HUES48 (cell line): ENCODE measurements around the gene AHDC1.
A peak's percentile ranks its signal among the peaks of the same experiment; 100 is the strongest.

ENCODE experiments used
- H3K27ac ChIP-seq: one replicate; pipeline ENCODE4 v1.7.0; 2013; ENCODE audit warnings: low read depth, low read length, inconsistent platforms
- H3K27me3 ChIP-seq: 2 replicates; pipeline ENCODE4 v1.6.1; 2013; ENCODE audit warnings: mild to moderate bottlenecking, low read length; ENCODE audit not compliant: control insufficient read depth, insufficient read depth
- H3K36me3 ChIP-seq: 2 replicates; pipeline ENCODE4 v1.6.1; 2013; ENCODE audit warnings: low read length; ENCODE audit not compliant: control insufficient read depth, insufficient read depth
- H3K4me1 ChIP-seq: 2 replicates; pipeline ENCODE4 v1.6.1; 2013; ENCODE audit warnings: mild to moderate bottlenecking, low read length; ENCODE audit not compliant: control insufficient read depth, insufficient read depth
- H3K4me3 ChIP-seq: 2 replicates; pipeline ENCODE4 v1.5.1; 2013; ENCODE audit warnings: mild to moderate bottlenecking, low read depth, low read length
- H3K9ac ChIP-seq: 2 replicates; pipeline ENCODE4 v1.6.1; 2013; ENCODE audit warnings: mild to moderate bottlenecking, low read depth, low read length, moderate library complexity
- H3K9me3 ChIP-seq: 2 replicates; pipeline ENCODE4 v1.6.1; 2013; ENCODE audit warnings: low read length; ENCODE audit not compliant: control insufficient read depth, insufficient read depth

Gene AHDC1

DNA sequence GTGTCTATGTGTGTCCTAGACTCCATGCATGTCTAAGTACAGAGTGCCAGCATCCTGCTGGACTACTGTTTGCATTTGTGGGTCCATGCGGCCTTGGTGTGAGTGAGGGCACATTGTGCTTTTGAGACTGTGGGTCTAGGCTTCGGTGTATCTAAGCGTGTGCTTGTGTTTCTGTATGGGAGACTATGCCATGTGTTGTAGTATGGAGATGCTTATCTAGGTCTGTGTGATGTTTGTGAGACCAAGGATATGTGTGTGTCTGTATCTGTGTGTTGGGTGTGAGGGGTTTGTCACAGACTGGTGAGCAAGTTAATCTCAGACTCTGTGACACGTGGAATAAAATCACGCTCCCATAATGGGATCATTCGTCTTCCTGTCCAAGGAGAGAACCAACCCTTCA is 14.5 kb downstream of the AHDC1 start:
- H3K27me3 ChIP-seq: no peaks in the 10 kb centered on the region
- H3K4me3 ChIP-seq: no peak overlapping the region
- H3K9me3 ChIP-seq: no peaks in the 10 kb centered on the region
- no peak overlapping the region for H3K9ac ChIP-seq
- peaks cover 30% of the 10 kb centered on the region for H3K4me1 ChIP-seq
- peaks cover 6% of the 10 kb centered on the region; the same call in 1 of the 2 replicates for H3K36me3 ChIP-seq
- no peak overlapping the region for H3K27ac ChIP-seq

DNA sequence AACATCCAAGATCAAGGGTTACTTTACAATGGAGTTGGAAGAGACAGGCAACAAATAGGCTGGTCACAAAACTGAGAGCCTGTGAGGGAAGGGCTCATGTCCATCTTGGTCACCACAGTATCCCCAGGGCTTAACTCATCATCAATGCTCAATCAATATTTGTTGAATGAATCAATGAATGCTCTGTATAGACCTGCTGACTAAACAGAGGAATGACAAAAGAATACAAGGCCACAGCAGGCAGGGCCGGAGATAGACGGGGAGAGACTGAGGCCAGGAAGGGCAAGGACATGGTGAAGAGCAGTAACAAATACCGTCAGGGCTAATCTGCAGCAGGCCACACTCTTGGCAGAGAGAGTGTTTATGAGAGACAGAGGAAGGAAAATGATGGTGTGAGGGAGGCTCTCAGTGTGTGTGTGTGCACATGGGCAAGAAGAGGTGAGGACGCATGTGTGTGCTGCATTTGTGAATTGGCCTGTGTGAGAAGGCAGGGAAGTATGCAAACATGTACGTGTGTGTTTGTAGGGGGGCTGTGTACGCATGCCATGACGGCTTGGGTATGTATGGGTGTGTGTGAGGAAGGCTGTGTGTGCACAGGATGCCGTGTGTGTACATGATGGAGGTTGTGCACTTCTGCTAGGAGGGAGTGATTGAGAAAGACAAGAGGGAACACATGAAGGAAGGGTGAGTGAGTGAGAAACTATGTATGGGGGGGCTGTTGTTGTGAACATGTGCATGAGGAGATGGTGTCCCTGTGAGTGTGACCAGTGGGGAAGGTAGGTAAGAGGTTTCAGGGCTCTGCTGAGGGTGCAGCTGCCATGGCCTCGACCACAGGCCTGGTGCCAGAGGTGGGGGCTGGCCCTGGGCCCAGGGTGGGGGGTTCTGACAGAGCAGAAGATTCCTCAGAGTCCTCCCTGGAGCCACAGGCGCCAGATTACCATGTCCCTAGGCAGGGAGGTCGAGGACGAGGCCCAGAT is 15.4 kb downstream of the AHDC1 start:
- Histone ChIP-seq H3K9me3 (no peaks in the 10 kb centered on the region), H3K36me3 (peaks cover 6% of the 10 kb centered on the region; the same call in 1 of the 2 replicates), H3K9ac (no peak overlapping the region), H3K27ac (no peak overlapping the region), H3K27me3 (no peaks in the 10 kb centered on the region), H3K4me3 (no peak overlapping the region), H3K4me1 (peaks cover 21% of the 10 kb centered on the region)

- no peak overlapping the region for H3K27ac ChIP-seq
- H3K36me3 ChIP-seq: peaks cover 6% of the 10 kb centered on the region; the same call in 1 of the 2 replicates
- no peaks in the 10 kb centered on the region for H3K9me3 ChIP-seq
- no peak overlapping the region for H3K4me3 ChIP-seq
- no peaks in the 10 kb centered on the region for H3K27me3 ChIP-seq
- H3K9ac ChIP-seq: no peak overlapping the region
- H3K4me1 ChIP-seq: peaks cover 7% of the 10 kb centered on the region; the same call in 1 of the 2 replicates
Observed at GRCh38 chr1:27585684-27586083, 18.3 kb downstream of the AHDC1 start.

GRCh38 chr1:27584453-27584852 is 19.5 kb downstream of the AHDC1 start:
- H3K9me3 ChIP-seq: no peaks in the 10 kb centered on the region
- H3K9ac ChIP-seq: no peak overlapping the region
- no peaks in the 10 kb centered on the region for H3K4me1 ChIP-seq
- no peaks in the 10 kb centered on the region for H3K27me3 ChIP-seq
- H3K27ac ChIP-seq: no peak overlapping the region
- H3K36me3 ChIP-seq: peaks cover 5% of the 10 kb centered on the region; the same call in 1 of the 2 replicates
- no peak overlapping the region for H3K4me3 ChIP-seq

- H3K27ac ChIP-seq: no peak overlapping the region
Observed at GRCh38 chr1:27583479-27583878, 20.5 kb downstream of the AHDC1 start.

GRCh38 chr1:27581823-27582243 is 22.1 kb downstream of the AHDC1 start:
- Histone ChIP-seq H3K9me3 (no peaks in the 10 kb centered on the region), H3K27ac (no peak overlapping the region), H3K4me3 (no peak overlapping the region), H3K4me1 (no peaks in the 10 kb centered on the region), H3K36me3 (no peaks in the 10 kb centered on the region; the same call in 1 of the 2 replicates), H3K27me3 (no peaks in the 10 kb centered on the region), H3K9ac (no peak overlapping the region)

More at GRCh38 chr1:27583479-27583878, 20.5 kb downstream of the AHDC1 start:
- Histone ChIP-seq H3K4me3 (no peak overlapping the region), H3K9me3 (no peaks in the 10 kb centered on the region), H3K36me3 (no peaks in the 10 kb centered on the region; the same call in 1 of the 2 replicates), H3K4me1 (no peaks in the 10 kb centered on the region), H3K27me3 (no peaks in the 10 kb centered on the region), H3K9ac (no peak overlapping the region; the same call in 1 of the 2 replicates)

DNA sequence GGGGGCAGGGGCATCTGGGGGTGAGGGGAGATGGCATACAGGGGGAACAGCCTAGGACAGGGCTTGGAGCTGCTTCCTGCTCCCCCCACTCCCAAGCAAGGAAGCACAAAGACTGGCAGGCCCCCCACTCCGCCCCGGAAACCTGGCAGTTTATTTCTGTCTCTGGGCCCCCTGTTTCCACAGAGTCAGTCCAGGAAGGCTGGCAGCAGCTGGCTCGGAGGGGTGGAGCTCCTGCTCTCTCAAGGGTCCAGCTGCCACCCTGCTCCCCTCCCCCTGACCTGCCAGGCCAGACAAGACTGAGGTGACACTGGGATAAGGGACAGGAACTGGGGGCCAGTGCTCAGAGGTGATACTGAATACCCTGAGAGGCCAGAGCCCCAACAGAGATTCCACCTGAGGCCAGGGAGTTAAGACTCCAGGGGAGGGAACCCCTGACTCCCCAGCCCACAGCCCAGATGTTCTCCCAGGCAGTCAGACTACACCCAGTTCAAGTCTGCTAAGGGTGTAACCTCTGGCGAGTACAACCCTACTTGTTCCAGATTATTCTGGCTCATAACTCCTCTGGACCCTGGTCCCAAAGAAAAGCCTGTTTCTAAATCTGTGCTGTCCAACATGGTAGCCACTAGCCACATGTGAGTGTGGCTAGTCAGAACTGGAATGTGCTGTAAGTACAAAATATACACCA is 26.3 kb downstream of the AHDC1 start:
- Histone ChIP-seq H3K27ac (no peak overlapping the region), H3K9ac (no peak overlapping the region), H3K36me3 (no peaks in the 10 kb centered on the region; the same call in 1 of the 2 replicates), H3K4me1 (peaks cover 30% of the 10 kb centered on the region), H3K9me3 (no peaks in the 10 kb centered on the region), H3K4me3 (no peak overlapping the region), H3K27me3 (no peaks in the 10 kb centered on the region)

GRCh38 chr1:27576806-27577227 is 27.1 kb downstream of the AHDC1 start:
- H3K4me3 ChIP-seq: no peak overlapping the region
- no peaks in the 10 kb centered on the region for H3K36me3 ChIP-seq
- H3K27me3 ChIP-seq: no peaks in the 10 kb centered on the region
- H3K9ac ChIP-seq: no peak overlapping the region
- H3K27ac ChIP-seq: no peak overlapping the region
- H3K9me3 ChIP-seq: no peaks in the 10 kb centered on the region
- H3K4me1 ChIP-seq: peaks cover 38% of the 10 kb centered on the region

DNA sequence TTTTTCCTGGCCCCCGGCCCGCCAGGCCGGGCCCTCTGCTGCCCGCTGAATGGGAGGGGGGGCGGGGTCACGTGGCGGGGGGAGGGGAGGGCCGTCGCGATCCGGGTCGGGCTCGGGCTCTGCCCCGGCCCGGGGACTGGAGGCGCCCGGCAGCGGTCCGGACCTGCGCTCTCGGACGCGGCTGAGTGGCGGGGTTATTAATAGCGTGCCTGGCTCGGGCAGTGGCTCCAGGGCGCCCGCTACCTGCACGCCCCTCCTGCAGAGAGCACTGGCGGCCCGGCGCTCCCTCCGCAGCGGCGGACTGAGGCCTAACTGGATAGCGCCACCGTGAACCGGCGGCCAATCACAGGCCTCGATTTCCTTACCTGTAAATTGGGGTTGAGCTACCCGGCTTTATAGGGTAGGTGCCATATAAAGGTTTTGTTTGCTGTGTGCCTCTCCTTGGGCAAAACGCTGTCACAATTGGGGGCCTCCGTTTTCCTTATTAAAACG is 28.1 kb downstream of the AHDC1 start:
- Histone ChIP-seq H3K27ac (peak overlapping the region; percentile 94), H3K9ac (peak overlapping the region; percentile 58; the same call in 1 of the 2 replicates)

GRCh38 chr1:27574871-27575831 is 28.8 kb downstream of the AHDC1 start:
- Histone ChIP-seq H3K9ac (peak overlapping the region; percentile 57), H3K27me3 (no peaks in the 10 kb centered on the region), H3K27ac (peak overlapping the region; percentile 94), H3K9me3 (no peaks in the 10 kb centered on the region), H3K4me3 (peak overlapping the region; percentile 60), H3K36me3 (no peaks in the 10 kb centered on the region), H3K4me1 (peaks cover 53% of the 10 kb centered on the region)

More for the DNA sequence above, 28.1 kb downstream of the AHDC1 start:
- H3K9me3 ChIP-seq: no peaks in the 10 kb centered on the region
- peak overlapping the region; percentile 60 for H3K4me3 ChIP-seq
- no peaks in the 10 kb centered on the region for H3K36me3 ChIP-seq
- peaks cover 46% of the 10 kb centered on the region for H3K4me1 ChIP-seq
- no peaks in the 10 kb centered on the region for H3K27me3 ChIP-seq
